Ectodermal cell (in vitro differentiated cells): Measurements from ENCODE around the gene AMOTL1.

Experiments
- H3K27ac ChIP-seq: 2 replicates; pipeline ENCODE4 v1.7.0; 2013; ENCODE audit warnings: mild to moderate bottlenecking, low read depth, low read length; ENCODE audit not compliant: insufficient read depth, poor library complexity, severe bottlenecking
- H3K27me3 ChIP-seq: 2 replicates; pipeline ENCODE4 v1.7.0; 2013; ENCODE audit warnings: mild to moderate bottlenecking, low read length; ENCODE audit not compliant: insufficient read depth, control insufficient read depth, poor library complexity, severe bottlenecking
- H3K36me3 ChIP-seq: one replicate; pipeline ENCODE4 v1.7.0; 2013; ENCODE audit warnings: low read length; ENCODE audit not compliant: control insufficient read depth, insufficient read depth
- H3K4me1 ChIP-seq: one replicate; pipeline ENCODE4 v1.7.0; 2013; ENCODE audit warnings: low read length; ENCODE audit not compliant: control insufficient read depth, insufficient read depth
- H3K4me3 ChIP-seq: 2 replicates; pipeline ENCODE4 v1.7.0; 2013; ENCODE audit warnings: low read depth, low read length, control low read depth; ENCODE audit not compliant: insufficient read depth
- H3K9me3 ChIP-seq: 2 replicates; pipeline ENCODE4 v1.7.0; 2013; ENCODE audit warnings: mild to moderate bottlenecking, low read length, moderate library complexity; ENCODE audit not compliant: control insufficient read depth
- WGBS, 2 experiments: methylation state at CpG; one replicate each; pipeline ENCODE4 v1.1.7; 2013; ENCODE audit warnings: missing lambda C conversion rate in 2 of 2; 5-methylcytosine and 5-hydroxymethylcytosine counted together

Gene AMOTL1

GRCh38 chr11:94731880-94732601 is 36.1 kb upstream of the AMOTL1 start:
- H3K4me1 ChIP-seq = peaks cover 27% of the 10 kb centered on the region
- WGBS, 2 experiments = 89 to 91% methylated on average over 2 to 3 of the region's 3 CpGs
- H3K36me3 ChIP-seq = no peaks in the 10 kb centered on the region
- H3K4me3 ChIP-seq = no peak overlapping the region
- H3K27me3 ChIP-seq = no peaks in the 10 kb centered on the region
- H3K27ac ChIP-seq = no peak overlapping the region
- H3K9me3 ChIP-seq = no peaks in the 10 kb centered on the region

DNA sequence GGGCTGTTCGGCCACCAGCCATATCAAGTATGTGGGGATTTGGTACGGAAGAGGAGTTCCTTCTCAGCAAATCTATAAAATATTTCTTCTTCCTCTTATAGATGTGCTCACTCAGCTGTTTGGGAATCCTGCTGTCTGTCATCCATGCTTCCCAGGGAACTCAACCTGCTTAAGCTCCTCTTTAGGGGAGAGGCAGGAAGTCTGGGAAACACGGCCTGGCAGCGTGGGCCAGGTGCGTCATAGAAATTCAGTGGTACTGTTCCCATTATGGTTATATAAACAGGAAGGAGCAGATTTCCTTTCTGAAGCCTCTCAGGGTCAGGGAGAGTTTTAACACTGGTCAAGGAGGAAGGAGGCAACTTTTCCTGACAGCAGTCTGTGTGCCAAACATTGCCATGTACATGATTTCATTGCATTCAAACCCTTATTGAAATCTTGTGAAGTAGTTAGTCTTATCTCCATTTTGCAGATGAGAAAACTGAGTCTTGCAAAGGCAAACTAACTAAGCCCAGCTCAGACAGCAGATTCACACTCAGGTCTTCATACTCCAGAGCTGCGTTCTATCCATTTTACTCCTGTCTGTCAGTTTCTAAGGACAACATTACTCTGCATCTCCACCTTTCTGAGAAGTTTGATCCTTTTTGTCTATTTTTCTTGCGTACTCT is 35.4 kb upstream of the AMOTL1 start:
- 89 to 92% methylated on average over 7 of the region's 7 CpGs for WGBS, 2 experiments
- H3K4me1 ChIP-seq = peaks cover 27% of the 10 kb centered on the region
- no peak overlapping the region for H3K4me3 ChIP-seq
- no peaks in the 10 kb centered on the region for H3K9me3 ChIP-seq
- no peaks in the 10 kb centered on the region for H3K27me3 ChIP-seq
- H3K36me3 ChIP-seq = no peaks in the 10 kb centered on the region
- H3K27ac ChIP-seq = no peak overlapping the region

GRCh38 chr11:94734563-94735275 is 33.4 kb upstream of the AMOTL1 start:
- Histone ChIP-seq H3K27ac (peak overlapping the region; percentile 26), H3K36me3 (no peaks in the 10 kb centered on the region), H3K4me3 (peak overlapping the region; percentile 6), H3K27me3 (peaks cover 2% of the 10 kb centered on the region), H3K9me3 (no peaks in the 10 kb centered on the region), H3K4me1 (peaks cover 38% of the 10 kb centered on the region)
- WGBS, 2 experiments = 22 to 33% methylated on average over 4 of the region's 4 CpGs

GRCh38 chr11:94735907-94736306 is 32.2 kb upstream of the AMOTL1 start:
- WGBS, 2 experiments = 77 to 80% methylated on average over 4 of the region's 4 CpGs
- no peak overlapping the region for H3K27ac ChIP-seq
- H3K4me3 ChIP-seq = no peak overlapping the region
- peaks cover 14% of the 10 kb centered on the region for H3K27me3 ChIP-seq
- peaks cover 41% of the 10 kb centered on the region for H3K4me1 ChIP-seq
- H3K36me3 ChIP-seq = no peaks in the 10 kb centered on the region
- no peaks in the 10 kb centered on the region for H3K9me3 ChIP-seq

DNA sequence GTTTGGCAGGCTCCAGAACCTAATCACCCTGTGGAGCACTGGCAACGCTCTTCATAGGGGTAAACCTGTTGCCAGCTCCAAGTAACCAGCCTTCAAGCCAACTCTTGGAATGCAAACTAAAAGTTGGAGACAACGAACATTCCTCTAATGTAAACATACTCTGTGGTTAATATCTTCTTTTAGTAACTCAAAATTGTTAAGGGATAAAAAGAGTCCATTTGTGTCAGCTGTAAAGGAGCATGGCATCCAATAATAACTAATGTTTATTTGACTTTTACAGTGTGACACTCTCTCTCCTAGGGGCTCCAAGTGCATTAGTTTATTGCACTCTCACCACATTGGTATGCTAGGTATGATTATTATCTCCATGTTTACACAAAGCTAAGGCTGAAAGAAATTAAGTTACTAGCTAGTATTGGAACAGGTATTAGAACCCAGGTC is 31.0 kb upstream of the AMOTL1 start:
- WGBS, 2 experiments = 95 to 98% methylated on average over 1 to 2 of the region's 2 CpGs
- Histone ChIP-seq H3K4me1 (peaks cover 38% of the 10 kb centered on the region), H3K36me3 (no peaks in the 10 kb centered on the region), H3K9me3 (no peaks in the 10 kb centered on the region), H3K4me3 (no peak overlapping the region), H3K27ac (no peak overlapping the region), H3K27me3 (peaks cover 24% of the 10 kb centered on the region)

DNA sequence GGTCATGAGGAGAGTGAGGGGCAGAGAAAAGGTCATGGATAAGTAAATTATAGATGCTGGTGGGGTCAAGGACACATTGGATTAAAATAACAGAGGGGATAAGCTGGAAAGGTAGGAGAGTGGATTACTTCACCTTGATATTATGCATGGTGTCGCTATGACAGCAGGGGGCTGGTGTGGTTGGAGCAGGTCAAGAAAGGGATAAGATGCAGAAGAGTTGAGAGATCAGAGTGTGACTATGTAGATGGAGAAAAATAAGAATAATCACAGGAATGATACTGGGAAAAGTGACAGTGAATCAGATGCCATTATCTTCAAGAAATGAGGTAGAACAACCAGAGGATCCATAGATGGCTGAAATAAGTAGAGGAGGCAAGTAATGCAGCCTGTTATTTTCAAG is 29.4 kb upstream of the AMOTL1 start:
- no peaks in the 10 kb centered on the region for H3K36me3 ChIP-seq
- 81 to 89% methylated on average over 1 of the region's 1 CpG for WGBS, 2 experiments
- H3K27me3 ChIP-seq = peaks cover 24% of the 10 kb centered on the region
- peaks cover 32% of the 10 kb centered on the region for H3K4me1 ChIP-seq
- no peak overlapping the region for H3K27ac ChIP-seq
- H3K4me3 ChIP-seq = no peak overlapping the region
- H3K9me3 ChIP-seq = no peaks in the 10 kb centered on the region

DNA sequence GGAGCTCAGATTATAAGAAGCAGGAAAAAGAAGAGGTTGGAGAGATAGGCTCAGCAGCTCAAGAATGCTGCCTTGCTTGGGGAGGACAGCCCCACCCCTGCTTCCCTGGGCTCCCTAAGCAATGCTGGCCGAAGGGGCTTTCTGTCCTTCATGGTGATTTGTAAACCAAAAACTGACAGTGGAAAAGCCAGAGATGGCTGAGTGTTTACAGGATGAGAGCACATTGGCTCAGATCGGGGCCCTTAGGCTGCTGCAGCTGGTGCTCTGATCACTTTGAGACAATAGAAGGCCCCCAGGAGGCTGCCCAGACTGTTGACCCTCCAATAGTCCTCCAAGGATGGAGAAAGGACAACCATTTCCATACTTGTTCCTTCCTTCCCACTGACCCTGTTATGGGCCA is 28.8 kb upstream of the AMOTL1 start:
- no peak overlapping the region for H3K27ac ChIP-seq

DNA sequence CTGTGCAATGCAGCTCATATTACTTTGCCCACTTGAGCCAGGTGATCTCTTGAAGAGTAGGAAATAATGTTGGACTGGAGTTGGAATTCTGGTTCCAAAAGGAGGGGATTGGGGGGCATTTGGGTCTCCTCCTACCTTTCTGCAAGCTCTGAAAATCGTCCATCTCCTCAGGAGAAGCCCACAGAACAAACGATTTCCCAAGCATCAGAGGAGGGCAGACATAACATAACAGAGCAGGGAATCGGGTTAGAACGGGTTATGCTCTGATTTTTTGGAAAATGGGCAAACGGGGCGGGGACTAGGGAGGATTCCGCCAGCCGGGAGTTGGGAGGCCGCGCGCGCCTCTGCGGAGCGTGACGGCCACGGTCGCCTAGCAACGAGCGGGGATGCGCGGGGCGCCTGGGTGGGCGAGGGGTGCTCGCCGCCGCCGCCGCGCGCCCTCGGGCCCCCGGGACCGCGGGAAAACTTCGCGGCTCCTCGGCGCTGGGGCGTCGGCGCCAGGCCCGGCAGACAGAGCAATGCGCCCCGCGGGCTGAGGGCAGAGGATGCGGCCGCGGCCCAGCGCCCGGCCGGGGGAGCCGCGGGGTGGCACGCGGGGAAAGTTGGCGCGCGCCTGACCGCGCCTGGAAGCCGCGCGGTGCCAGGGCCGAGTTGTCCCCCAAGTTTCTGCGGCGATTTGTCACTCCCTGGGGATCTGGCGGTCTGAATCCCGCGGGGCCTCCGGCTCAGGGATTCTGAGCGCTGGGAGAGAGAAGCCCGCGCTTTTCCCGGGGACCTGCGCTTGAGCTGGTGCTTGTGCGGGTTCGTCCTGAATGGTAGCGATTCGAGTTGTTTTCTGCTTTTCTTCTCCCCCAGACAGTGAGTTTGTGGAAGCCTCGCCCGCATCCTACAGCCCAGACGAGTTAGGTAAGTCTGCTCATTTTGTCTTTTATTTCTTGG is 27.8 kb upstream of the AMOTL1 start:
- Histone ChIP-seq H3K27ac (no peak overlapping the region), H3K9me3 (no peaks in the 10 kb centered on the region), H3K36me3 (no peaks in the 10 kb centered on the region), H3K4me1 (peaks cover 16% of the 10 kb centered on the region), H3K4me3 (peak overlapping the region; percentile 47), H3K27me3 (peaks cover 24% of the 10 kb centered on the region)
- WGBS, 2 experiments = 2% methylated on average over 82 of the region's 82 CpGs

More for the DNA sequence above, 28.8 kb upstream of the AMOTL1 start:
- Histone ChIP-seq H3K4me1 (peaks cover 26% of the 10 kb centered on the region), H3K4me3 (no peak overlapping the region), H3K9me3 (no peaks in the 10 kb centered on the region), H3K36me3 (no peaks in the 10 kb centered on the region), H3K27me3 (peaks cover 24% of the 10 kb centered on the region)
- 16 to 20% methylated on average over 2 of the region's 2 CpGs for WGBS, 2 experiments

- Histone ChIP-seq H3K4me3 (peak overlapping the region; percentile 47), H3K36me3 (no peaks in the 10 kb centered on the region), H3K9me3 (no peaks in the 10 kb centered on the region), H3K27ac (no peak overlapping the region), H3K4me1 (peaks cover 14% of the 10 kb centered on the region), H3K27me3 (peaks cover 24% of the 10 kb centered on the region)
- 2 to 4% methylated on average over 35 of the region's 35 CpGs for WGBS, 2 experiments
Observed at GRCh38 chr11:94741022-94741679, 27.0 kb upstream of the AMOTL1 start.
